Posterior vena cava (tissue), 2 donors: ENCODE results near the gene SOX6. TPM values are rescaled to one million over a fixed set of nuclear protein-coding genes. Genes with fewer than 3 reads are reported as not detected.

Experiments
- DNase-seq: peaks from one replicate; pipeline ENCODE4 v3.0.0-alpha.2; 2020; ENCODE audit warnings: low spot score
- intact Hi-C, 2 donors: fragments of 100-400 bp; cut with DNase I; formaldehyde crosslinking; loops; one replicate each; pipeline versions ENCODE4 v1.14.1 to v1.14.2; 2022 to 2023
- total RNA-seq, 2 donors: library from RNA; stranded (reverse); fragmentation: NEBNext Ultra II Directional; extraction: Animal tissue kit (Norgen Biotek cat#: 25700); gene quantifications; one replicate each; pipeline ENCODE4 v1.2.1, GENCODE V29; 2021
- donor health status: DM: yes; HTN: yes; CAD: no.
- donor health status: DM: yes; HTN: yes; CAD: no.

SOX6 gene
- total RNA-seq, 2 donors from 2014 or later = 8.1 to 11.0 TPM

GRCh38 chr11:15965562-15966250, 390.6 kb downstream of the SOX6 start:
- DNase-seq = no peak
- intact Hi-C loops = no loop called here

- DNase-seq = no peak
- intact Hi-C loops = no loop called here
These were observed 393.1 kb downstream of the SOX6 start for GRCh38 chr11:15963266-15963665.

GRCh38 chr11:15958910-15959309, 397.4 kb downstream of the SOX6 start:
- DNase-seq = no peak
- intact Hi-C loops = loop anchor here in 1 of 2 donors (2.0 kb wide), 1 partner anchor 32 kb away; no protein-coding TSS in a partner anchor

- intact Hi-C loops = loop anchor here in 1 of 2 donors (2.0 kb wide), 1 partner anchor 62 kb away; no protein-coding TSS in a partner anchor
- DNase-seq = no peak
These were observed 399.1 kb downstream of the SOX6 start for GRCh38 chr11:15957234-15957633.

GRCh38 chr11:15956302-15956701, 400.0 kb downstream of the SOX6 start:
- intact Hi-C loops = loop anchor here in 1 of 2 donors (2.0 kb wide), 1 partner anchor 62 kb away; no protein-coding TSS in a partner anchor
- no peak for DNase-seq

GRCh38 chr11:15955595-15955994, 400.8 kb downstream of the SOX6 start:
- DNase-seq = no peak
- intact Hi-C loops = no loop called here

- intact Hi-C loops = loop anchor here in 1 of 2 donors (10.0 kb wide), 1 partner anchor 657 kb away; no protein-coding TSS in a partner anchor
- DNase-seq = no peak
These were observed 408.4 kb downstream of the SOX6 start for GRCh38 chr11:15947681-15948648.

- no peak for DNase-seq
- intact Hi-C loops = loop anchor here in 1 of 2 donors (10.0 kb wide), 1 partner anchor 659 kb away; no protein-coding TSS in a partner anchor
These were observed 410.6 kb downstream of the SOX6 start for GRCh38 chr11:15945726-15946125.

GRCh38 chr11:15944460-15944859, 411.9 kb downstream of the SOX6 start:
- no peak for DNase-seq
- intact Hi-C loops = loop anchor here in 1 of 2 donors (10.0 kb wide), 1 partner anchor 660 kb away; no protein-coding TSS in a partner anchor

GRCh38 chr11:15943418-15944197, 412.7 kb downstream of the SOX6 start:
- intact Hi-C loops = loop anchor here in 1 of 2 donors (10.0 kb wide), 1 partner anchor 661 kb away; no protein-coding TSS in a partner anchor
- no peak for DNase-seq

GRCh38 chr11:15942936-15943335, 413.4 kb downstream of the SOX6 start:
- intact Hi-C loops = loop anchor here in 1 of 2 donors (10.0 kb wide), 1 partner anchor 662 kb away; no protein-coding TSS in a partner anchor
- DNase-seq = no peak

- DNase-seq = no peak
- intact Hi-C loops = loop anchor here in 1 of 2 donors (10.0 kb wide), 1 partner anchor 663 kb away; no protein-coding TSS in a partner anchor
These were observed 414.2 kb downstream of the SOX6 start for GRCh38 chr11:15942126-15942525.

- no peak for DNase-seq
- intact Hi-C loops = loop anchor here in 1 of 2 donors (10.0 kb wide), 1 partner anchor 664 kb away; no protein-coding TSS in a partner anchor
These were observed 415.1 kb downstream of the SOX6 start for GRCh38 chr11:15941206-15941770.

GRCh38 chr11:15940462-15941205, 415.7 kb downstream of the SOX6 start:
- DNase-seq = no peak

GRCh38 chr11:15938983-15939382, 417.4 kb downstream of the SOX6 start:
- intact Hi-C loops = no loop called here
- no peak for DNase-seq

More at GRCh38 chr11:15940462-15941205, 415.7 kb downstream of the SOX6 start:
- intact Hi-C loops = loop anchor here in 1 of 2 donors (10.0 kb wide), 1 partner anchor 664 kb away; no protein-coding TSS in a partner anchor

- intact Hi-C loops = no loop called here
- no peak for DNase-seq
These were observed 418.2 kb downstream of the SOX6 start for GRCh38 chr11:15938121-15938611.

- intact Hi-C loops = no loop called here
These were observed 418.7 kb downstream of the SOX6 start for GRCh38 chr11:15937601-15938120.

More at GRCh38 chr11:15937601-15938120, 418.7 kb downstream of the SOX6 start:
- no peak for DNase-seq
